Right lung (tissue), 5 donors: ENCODE data around the gene NSF. TPM values are rescaled to one million over a fixed set of nuclear protein-coding genes. Genes with fewer than 3 reads are reported as not detected.

Experiments
- DNase-seq, 2 donors: peaks; one replicate each; pipeline ENCODE4 v3.0.0-alpha.2; 2013
- polyA plus RNA-seq, 5 donors: library from polyadenylated mRNA; unstranded; fragments of 120-200 nt; gene quantifications; one replicate each; pipeline versions ENCODE4 v1.2.1 to v1.2.3, GENCODE V29; 2013; ENCODE audit warnings: inconsistent platforms in 1 of 5, low replicate concordance in 1 of 5; ENCODE audit not compliant: insufficient read length in 5 of 5, insufficient read depth in 1 of 5

NSF gene
- polyA plus RNA-seq, 5 donors: 27.2 to 34.8 (median 32.4) TPM

DNA sequence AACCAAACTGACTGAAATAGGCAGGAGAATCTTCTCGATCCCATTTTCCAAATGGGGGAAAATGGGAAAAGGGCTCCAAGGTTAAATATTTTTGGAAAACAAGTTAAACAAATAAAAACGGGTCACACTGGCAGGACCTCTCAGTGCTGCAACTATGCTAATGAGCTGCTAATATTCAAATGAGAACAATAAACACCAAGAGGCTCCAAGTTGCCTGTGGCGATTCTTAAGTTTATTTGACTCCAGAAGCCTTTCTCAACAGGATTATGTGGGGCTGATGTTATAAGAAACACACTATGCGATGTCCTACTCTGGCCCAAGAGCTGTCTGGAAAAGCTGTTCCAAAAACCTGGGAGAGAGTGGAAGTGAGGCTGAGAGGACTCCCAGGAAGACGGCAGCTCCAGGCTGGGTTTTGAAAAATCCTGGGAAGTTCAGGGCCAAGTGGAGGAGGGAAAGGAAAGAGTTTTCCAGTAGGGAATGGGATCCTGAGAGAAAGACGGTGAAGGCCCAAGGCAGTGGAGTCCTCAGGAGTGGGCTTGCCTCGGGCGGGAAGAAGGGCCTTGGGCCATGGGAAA, 206.6 kb downstream of the NSF start:
- DNase-seq: no peak

DNA sequence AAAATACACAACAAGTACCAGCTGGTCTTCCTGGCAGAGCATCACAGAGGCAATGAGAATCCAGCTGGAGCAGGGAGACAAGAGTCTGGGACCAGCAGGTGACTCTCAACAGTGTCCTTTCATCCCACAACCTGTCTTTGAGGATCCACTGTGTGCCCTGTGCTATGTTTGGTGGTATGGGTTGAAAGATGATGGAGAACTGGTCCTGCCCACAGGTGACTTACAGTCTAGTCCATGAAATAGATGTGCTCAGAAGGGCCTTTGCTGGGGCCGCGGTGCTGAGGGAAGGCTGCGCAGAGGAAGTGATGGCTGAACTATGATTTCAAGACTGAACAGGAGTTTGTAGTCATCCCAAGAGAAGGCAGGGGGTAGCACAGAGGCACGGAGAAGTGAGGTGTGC, 210.1 kb downstream of the NSF start:
- no peak for DNase-seq

DNA sequence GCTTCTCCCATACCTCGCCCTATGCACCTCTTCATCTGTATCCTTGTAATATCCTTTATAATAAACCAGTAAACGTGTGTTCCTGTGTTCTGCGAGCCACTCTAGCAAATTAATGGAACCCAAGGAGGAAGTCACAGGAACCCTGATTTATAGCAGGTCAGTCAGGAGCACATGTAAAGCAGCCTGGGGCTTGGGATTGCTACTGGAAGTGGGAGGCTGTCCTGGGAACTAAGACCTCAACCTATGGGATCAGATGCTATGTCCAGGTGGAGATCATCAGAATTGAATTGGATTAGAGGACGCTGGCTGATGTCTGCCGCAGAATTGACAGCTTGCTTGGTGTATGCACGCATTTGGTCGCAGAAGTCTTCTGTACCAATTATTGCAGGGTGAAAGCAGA, 212.3 kb downstream of the NSF start:
- no peak for DNase-seq

DNA sequence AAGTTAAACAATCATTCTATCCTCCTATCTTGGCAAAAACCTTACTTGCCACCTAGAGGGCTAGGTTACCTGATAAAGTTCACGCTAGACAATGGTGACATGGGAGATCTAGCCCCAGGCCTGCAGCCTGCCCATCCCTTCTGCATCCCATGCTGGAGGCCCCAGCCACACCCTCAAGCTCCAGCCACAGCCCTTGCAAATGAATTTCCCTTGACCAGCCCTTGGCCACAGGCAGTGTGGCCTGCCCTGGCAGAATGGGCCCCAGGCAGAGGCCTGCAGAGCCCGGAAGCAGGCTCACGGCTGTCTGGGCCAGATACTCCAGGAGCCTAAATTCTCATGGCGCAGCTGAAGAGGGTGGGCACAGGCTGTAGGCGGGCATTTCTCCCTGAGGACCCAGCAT, 213.1 kb downstream of the NSF start:
- DNase-seq: no peak

DNA sequence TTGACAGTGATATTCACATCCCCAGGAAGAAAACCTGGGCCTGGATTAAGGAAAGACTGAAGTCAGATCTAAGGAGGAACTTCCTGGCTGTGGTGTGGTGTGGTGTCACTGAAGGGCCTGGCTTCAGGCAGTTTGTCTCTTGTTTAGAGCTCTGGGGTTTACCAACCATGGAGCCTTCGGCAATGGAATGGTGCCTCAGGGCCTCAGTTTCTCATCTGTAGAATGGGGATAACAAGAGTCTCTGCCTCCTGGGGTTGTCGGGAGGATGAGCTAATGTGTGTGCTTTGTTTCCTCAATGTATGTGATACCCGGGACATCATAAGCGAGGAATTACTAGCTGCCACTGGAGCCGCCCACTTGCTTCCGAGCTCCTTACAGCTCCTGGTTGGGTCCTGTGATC, 215.3 kb downstream of the NSF start:
- no peak for DNase-seq

Other genes starting within 250 kb of the NSF start
- 10 to 100 TPM; 12.9 to 27.7 (median 19.3) TPM for gene ARL17B, start 228.9 kb upstream of the NSF start, polyA plus RNA-seq
- gene LRRC37A2, start 78.2 kb upstream of the NSF start, polyA plus RNA-seq: 10 to 100 TPM; 38.1 to 70.5 (median 46.1) TPM
- gene ARL17A, start 11.0 kb upstream of the NSF start, polyA plus RNA-seq: 10 to 100 TPM; 29.5 to 68.3 (median 42.7) TPM
- gene WNT3, start 228.0 kb downstream of the NSF start, polyA plus RNA-seq: 1 to 10 TPM; 2.0 to 2.5 (median 2.3) TPM